GM12872 (cell line): ENCODE measurements around the gene NODAL.

Experiments used
- TF ChIP-seq, protein P1 (sequence below): IDR thresholded peaks from 3 replicates; pipeline ENCODE4 v1.5.1; 2011; ENCODE audit warnings: low read depth, mild to moderate bottlenecking, low read length, moderate library complexity; ENCODE audit not compliant: insufficient read depth

Gene NODAL

DNA sequence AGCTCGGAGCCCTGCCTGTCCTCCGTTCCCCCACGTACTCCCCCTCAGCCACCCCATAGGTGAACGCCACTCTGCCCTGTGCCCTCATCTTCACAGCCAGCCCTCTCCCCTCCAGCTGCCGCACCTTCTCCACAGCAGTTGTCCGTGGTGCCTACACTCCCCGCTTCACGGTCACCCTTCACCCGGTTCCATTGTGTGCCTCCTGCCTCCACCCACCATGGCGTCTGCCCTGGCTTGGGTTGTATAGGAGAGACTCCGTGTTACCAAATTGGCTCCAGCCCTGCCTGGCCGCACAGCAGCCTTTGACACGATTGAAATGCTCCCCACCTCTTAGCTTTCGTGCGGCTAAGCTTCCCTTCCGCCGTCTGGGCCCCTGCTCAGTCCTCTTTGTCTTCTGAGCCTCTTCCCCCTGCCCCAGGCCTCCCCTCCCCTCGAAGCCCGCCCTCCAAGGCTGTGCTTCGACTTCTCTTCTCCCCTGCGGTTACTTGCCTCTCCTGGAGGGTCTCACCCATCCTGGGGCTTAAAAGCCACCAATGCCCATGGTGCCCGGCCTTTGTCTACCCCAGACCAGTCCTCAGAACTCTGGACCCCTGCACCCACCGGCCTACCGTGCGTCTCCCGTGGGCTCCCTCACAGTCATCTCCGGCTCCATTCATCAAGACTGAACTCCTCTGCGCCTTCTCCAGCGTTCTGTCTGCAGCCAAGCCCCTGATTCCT lies 18.5 kb upstream of the NODAL start:
- TF ChIP-seq, protein P1, sequence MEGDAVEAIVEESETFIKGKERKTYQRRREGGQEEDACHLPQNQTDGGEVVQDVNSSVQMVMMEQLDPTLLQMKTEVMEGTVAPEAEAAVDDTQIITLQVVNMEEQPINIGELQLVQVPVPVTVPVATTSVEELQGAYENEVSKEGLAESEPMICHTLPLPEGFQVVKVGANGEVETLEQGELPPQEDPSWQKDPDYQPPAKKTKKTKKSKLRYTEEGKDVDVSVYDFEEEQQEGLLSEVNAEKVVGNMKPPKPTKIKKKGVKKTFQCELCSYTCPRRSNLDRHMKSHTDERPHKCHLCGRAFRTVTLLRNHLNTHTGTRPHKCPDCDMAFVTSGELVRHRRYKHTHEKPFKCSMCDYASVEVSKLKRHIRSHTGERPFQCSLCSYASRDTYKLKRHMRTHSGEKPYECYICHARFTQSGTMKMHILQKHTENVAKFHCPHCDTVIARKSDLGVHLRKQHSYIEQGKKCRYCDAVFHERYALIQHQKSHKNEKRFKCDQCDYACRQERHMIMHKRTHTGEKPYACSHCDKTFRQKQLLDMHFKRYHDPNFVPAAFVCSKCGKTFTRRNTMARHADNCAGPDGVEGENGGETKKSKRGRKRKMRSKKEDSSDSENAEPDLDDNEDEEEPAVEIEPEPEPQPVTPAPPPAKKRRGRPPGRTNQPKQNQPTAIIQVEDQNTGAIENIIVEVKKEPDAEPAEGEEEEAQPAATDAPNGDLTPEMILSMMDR: no peak

DNA sequence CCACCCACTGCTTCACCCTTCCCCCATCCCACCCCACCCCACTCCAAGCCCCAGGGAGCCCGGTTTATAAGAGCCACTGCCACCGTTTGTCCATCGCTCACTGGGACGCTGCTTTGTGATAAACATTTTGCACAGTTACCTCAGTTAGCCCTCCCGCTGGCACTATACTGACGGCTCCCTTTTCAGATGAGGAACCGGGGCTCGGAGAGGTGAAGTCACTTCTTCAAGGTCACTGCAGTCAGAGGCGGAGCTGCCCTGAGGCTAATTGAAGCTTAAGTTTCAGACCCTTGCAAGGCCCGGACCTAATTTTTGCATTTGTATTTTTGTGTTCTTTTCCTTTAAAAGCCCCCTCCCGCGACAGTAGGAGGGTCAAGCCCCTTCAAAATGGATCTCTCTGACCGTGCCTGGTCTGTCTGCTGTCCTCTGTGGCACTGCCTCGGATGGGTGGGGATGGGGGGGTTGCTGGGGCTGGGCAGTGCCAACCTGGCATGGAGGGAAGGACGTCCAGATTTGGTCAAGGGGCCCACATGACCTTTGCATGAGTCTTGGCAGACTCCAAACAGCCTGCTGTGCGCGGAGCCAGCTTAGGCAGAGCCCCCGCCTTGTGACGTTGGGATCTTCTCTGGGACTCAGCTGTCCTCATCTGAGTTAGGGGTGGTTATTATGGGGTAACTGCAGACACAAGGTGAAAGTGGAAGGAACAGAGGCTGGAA lies 17.7 kb upstream of the NODAL start:
- TF ChIP-seq, protein P1: no peak

GRCh38 chr10:70458329-70459060 lies 17.0 kb upstream of the NODAL start:
- TF ChIP-seq, protein P1: no peak

- TF ChIP-seq, protein P1: no peak
These were observed 16.4 kb upstream of the NODAL start for GRCh38 chr10:70457759-70458305.

DNA sequence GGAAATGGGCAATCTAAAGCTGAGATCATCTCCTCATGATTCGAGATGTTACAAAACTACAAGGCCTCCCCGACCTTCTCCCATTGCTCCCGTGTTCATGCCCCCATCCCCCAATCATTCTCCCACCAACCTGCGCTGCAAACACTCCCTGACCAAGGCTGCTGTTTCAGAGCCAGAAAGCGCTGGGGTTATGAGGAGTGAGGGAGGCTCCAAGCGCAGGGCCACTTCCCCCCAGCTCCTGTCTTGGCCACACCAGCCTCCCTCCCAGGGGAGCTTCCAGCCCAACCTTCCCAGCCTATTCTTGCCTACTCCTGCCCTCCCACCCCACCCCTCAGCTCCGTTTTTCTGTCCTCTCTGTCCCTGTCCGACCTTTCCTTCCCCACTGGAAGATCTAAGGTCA lies 14.7 kb upstream of the NODAL start:
- TF ChIP-seq, protein P1: no peak

- TF ChIP-seq, protein P1: no peak
These were observed 13.7 kb upstream of the NODAL start for GRCh38 chr10:70455213-70455630.

- TF ChIP-seq, protein P1: no peak
These were observed 6.8 kb upstream of the NODAL start for GRCh38 chr10:70448236-70448635.
